ENCODE measurements around the gene PDK2.
A peak's percentile ranks its signal among the peaks of the same experiment; 100 is the strongest.

PDK2 gene

DNA sequence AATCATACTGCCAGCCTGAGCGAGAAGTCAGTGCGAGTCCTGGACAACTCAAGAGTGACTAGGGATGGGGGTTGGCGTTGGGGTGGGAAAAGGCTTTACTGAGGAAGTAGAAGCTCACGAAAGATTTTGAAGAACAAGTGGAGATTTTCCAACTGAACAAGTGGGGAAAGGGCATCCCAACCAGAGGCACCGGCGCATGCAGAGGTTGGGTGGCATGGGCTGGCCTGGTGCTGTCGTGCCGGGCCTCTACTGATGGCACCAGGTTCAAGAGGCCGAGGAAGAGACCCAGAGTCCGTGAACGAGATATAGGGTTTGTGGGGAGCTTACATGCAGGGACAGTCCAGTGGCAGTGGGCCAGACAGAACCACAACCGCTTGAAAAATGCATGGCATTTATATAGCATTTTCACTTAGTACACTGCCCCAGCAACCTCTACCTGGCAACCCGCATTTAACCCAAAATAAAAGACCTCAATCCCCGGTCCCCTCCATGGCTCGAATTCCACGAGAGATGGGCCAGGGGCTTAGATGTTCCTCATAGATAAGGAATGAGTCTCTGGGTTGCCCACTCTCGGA is 46.9 kb upstream of the PDK2 start:
- H3K27ac Mint-ChIP-seq, result peak overlapping the region in 2 of 3 experiments; percentile 50 to 78
- TF ChIP-seq, protein P1, sequence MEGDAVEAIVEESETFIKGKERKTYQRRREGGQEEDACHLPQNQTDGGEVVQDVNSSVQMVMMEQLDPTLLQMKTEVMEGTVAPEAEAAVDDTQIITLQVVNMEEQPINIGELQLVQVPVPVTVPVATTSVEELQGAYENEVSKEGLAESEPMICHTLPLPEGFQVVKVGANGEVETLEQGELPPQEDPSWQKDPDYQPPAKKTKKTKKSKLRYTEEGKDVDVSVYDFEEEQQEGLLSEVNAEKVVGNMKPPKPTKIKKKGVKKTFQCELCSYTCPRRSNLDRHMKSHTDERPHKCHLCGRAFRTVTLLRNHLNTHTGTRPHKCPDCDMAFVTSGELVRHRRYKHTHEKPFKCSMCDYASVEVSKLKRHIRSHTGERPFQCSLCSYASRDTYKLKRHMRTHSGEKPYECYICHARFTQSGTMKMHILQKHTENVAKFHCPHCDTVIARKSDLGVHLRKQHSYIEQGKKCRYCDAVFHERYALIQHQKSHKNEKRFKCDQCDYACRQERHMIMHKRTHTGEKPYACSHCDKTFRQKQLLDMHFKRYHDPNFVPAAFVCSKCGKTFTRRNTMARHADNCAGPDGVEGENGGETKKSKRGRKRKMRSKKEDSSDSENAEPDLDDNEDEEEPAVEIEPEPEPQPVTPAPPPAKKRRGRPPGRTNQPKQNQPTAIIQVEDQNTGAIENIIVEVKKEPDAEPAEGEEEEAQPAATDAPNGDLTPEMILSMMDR (IDR thresholded peaks at IDR 0.05; ENCODE audit: unreplicated experiment in 3 of 3), result no peak
- H3K36me3 Mint-ChIP-seq (ENCODE audit: low read depth), result no peaks in the 10 kb centered on the region
- H3K9me3 Mint-ChIP-seq, result no peaks in the 10 kb centered on the region
- peaks cover 55% of the 10 kb centered on the region for H3K4me1 Mint-ChIP-seq
- H3K4me3 Mint-ChIP-seq, result no peak overlapping the region
- H3K27me3 Mint-ChIP-seq (ENCODE audit: low read depth), result peaks cover 9% of the 10 kb centered on the region

DNA sequence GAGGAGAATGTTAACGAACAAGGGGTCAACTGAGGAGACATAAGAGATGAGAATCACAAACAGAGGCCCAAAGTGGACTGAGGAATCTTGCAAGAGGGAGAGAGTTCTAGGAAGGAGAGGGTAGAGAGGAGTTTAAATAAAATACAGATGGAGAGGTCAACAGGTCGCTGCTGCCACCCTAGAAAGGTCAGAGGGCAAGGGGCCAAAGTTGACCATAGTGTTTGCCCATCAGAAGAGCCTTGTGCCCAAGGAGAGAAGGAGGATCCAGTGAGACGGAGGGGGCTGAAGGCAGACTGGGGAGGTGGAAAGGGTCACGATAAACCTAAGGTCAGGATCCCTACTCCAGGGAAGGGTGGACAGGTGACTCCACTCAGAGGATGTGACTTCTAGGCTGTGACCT is 46.2 kb upstream of the PDK2 start:
- Mint-ChIP-seq H3K27me3 (ENCODE audit: low read depth) (peaks cover 8% of the 10 kb centered on the region), H3K4me3 (no peak overlapping the region), H3K36me3 (ENCODE audit: low read depth) (no peaks in the 10 kb centered on the region), H3K4me1 (peaks cover 58% of the 10 kb centered on the region), H3K9me3 (no peaks in the 10 kb centered on the region), H3K27ac (peak overlapping the region; percentile 50 to 78 (median 77))
- TF ChIP-seq, protein P1 (IDR thresholded peaks at IDR 0.05; ENCODE audit: unreplicated experiment in 3 of 3), result no peak

DNA sequence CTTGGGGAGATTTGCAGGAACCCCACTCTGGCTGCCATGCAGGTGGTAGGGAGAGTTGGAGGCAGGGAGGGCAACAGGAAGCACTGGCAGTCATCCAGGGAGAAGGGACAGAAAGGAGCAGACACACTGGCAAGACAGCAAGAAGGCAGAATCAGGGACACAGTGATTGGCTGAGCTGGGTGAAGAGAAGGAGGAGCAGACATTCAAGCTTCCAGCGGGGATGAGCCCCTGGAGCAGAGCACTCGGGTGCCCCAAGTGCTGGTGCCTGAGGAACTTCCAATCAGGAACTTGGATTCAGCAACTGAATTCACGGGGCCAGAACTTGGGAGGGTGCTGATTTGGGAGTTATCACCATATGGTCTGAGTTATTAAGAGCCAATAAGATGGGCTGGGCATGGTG is 45.5 kb upstream of the PDK2 start:
- Mint-ChIP-seq H3K36me3 (ENCODE audit: low read depth) (no peaks in the 10 kb centered on the region), H3K4me3 (no peak overlapping the region), H3K9me3 (no peaks in the 10 kb centered on the region), H3K27me3 (ENCODE audit: low read depth) (peaks cover 4% of the 10 kb centered on the region), H3K27ac (peak overlapping the region; percentile 12 to 77 (median 50)), H3K4me1 (peaks cover 58% of the 10 kb centered on the region)
- TF ChIP-seq, protein P1 (IDR thresholded peaks at IDR 0.05; ENCODE audit: unreplicated experiment in 3 of 3), result no peak

DNA sequence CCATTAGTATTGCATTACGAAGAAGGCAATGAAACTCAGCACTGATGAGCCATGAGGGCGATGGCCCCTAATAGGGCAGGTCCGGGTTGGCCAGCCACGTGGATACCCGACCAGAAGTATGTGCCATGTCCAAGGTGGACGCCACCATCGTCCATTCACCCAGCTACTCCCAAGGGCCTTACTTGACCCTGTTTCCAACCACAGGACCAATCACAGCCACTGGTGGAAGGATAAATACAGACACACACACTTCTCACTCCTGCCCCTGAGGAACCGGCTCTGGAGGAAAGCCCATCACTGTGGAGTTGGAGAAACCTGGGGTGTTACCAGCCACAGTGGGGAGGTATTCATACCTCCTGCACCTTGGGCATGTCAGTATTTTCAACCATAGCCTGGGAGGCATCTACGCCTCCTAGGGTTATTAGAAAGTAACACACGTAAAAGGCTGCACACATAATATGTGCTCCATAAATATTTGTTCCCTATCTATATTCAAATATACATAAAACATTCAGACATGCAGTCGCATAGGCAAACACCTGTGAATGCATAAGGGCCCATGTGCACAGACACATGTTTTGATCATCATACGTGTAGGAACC is 44.6 kb upstream of the PDK2 start:
- no peak overlapping the region for H3K4me3 Mint-ChIP-seq

DNA sequence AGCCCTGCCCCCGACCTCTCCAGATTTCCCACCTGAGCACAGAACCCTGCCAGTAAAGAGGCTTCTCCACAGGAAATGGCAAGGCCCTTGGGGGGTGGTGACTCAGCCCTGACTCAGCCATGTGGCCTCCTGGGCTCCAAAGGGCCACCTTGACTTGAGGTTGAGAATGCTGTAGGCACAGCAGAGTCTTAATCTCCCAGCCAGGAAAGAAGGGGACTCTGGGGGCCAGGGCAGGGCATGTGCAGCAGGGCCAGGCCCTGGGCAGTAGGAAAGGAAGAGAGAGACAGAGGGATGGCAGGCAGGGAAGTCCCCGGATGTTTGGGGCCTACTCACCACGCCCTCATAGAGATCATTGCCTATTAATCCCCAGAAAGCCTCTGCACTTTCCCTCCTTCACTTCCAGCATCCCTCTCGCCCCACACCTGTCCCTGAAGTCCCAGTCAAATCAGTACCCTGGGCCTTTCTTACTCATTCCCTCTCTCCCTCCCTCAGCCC is 44.0 kb upstream of the PDK2 start:
- H3K4me1 Mint-ChIP-seq, result peaks cover 65% of the 10 kb centered on the region
- H3K27ac Mint-ChIP-seq, result peak overlapping the region; percentile 99 to 100 (median 99)
- TF ChIP-seq, protein P1 (IDR thresholded peaks at IDR 0.05; ENCODE audit: unreplicated experiment in 3 of 3), result no peak
- no peaks in the 10 kb centered on the region for H3K36me3 Mint-ChIP-seq (ENCODE audit: low read depth)
- no peaks in the 10 kb centered on the region for H3K9me3 Mint-ChIP-seq
- H3K27me3 Mint-ChIP-seq (ENCODE audit: low read depth), result peaks cover 4% of the 10 kb centered on the region
- peak overlapping the region in 1 of 3 experiments; percentile 43 for H3K4me3 Mint-ChIP-seq

More for the DNA sequence above, 44.6 kb upstream of the PDK2 start:
- Mint-ChIP-seq H3K27ac (peak overlapping the region; percentile 99 to 100 (median 99)), H3K4me1 (peaks cover 65% of the 10 kb centered on the region), H3K9me3 (no peaks in the 10 kb centered on the region), H3K27me3 (ENCODE audit: low read depth) (peaks cover 4% of the 10 kb centered on the region), H3K36me3 (ENCODE audit: low read depth) (no peaks in the 10 kb centered on the region)
- TF ChIP-seq, protein P1 (IDR thresholded peaks at IDR 0.05; ENCODE audit: unreplicated experiment in 3 of 3), result no peak
